Anterior cingulate cortex (tissue), 58 donors: ENCODE measurements around the gene COBLL1.
"Not testable (repeated sequence)": the region's sequence is repeated elsewhere in the genome, so short reads cannot be mapped to it uniquely, and the experiment has no call there.

Source experiments
- DNase-seq, 58 donors: peaks; one replicate each; lab custom pipeline; 2025; lab: John Stamatoyannopoulos, UW

The COBLL1 gene

GRCh38 chr2:164722616-164723338, 118.8 kb downstream of the COBLL1 start:
- no peak for DNase-seq

GRCh38 chr2:164721430-164721829, 120.2 kb downstream of the COBLL1 start:
- no peak for DNase-seq

DNA sequence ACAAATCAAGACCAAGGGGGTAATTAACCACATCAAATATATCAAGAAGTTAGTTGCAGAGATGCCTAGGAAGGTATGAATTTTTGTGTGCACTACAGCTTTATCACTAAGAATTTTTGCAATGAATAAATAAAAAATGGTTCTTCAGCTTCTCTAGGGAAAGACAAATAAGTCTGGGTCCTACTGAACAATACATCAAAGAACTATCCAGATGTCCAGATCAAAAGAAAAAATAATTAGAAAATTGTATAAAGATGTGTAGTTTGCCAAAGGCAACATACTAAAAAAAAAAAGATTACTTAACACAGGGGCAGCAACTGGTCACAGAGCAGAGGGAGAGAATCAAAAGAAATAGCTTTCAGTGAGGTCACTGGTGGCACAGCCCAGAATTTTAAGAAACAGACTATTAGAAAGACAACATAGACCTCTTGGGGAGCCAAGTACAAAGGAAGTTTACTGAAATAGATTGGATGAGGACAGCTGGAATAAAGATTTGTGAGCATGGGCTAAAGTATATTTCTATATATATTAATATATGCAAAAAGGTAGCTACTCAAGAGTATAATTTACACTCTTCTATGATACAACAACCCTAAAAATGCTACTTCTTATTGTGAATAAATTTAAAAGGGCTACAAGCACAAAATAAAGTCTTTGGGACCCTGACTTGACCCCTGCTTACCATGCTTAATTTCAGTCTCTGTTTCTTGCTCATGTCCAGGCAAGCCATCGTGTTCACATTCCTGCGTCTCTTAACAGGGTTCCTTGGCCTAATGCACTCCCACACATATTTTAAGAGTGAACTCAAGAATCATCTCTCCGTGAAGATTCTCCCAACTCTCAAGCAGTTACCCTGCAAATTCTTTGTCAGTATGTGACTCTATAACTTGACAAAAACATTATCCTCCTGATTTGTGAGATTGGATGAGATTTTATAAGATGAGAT, 121.4 kb downstream of the COBLL1 start:
- DNase-seq: no peak

DNA sequence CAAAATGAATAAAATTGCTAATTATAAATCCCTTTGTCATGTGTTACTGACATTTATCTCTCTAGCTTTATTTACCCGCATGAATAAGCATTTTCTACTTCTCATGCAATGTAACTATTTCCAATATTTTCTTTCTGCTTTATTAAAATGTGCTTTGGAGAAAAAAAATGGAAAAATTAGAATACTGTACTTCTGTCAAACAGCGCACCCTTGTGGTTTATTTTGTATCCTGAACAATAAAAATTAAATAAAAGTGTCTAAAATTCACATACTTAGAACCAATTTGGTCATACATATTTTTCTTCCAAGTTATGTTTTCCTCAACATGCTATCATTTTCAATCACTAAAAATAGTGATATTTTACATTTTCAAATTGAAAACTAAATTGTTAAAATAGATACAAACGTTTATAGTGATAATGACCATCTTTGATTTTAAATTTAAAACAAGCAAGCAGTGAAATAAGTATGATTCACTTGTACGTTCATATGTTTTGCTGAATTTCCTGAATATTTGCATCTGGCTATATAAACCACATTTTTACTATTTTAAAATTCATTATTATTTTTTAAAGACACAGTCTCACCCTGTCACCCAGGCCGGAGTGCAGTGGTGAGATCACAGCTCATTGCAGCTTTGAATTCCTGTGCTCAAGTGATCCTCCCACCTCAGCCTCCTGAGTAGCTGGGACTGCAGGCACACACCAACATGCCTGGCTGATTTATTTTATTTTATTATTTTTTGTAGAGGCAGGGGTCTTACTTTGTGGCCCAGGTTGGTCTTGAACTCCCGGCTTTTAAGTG, 124.4 kb downstream of the COBLL1 start:
- no peak for DNase-seq

GRCh38 chr2:164714471-164714870, 127.2 kb downstream of the COBLL1 start:
- no peak for DNase-seq

DNA sequence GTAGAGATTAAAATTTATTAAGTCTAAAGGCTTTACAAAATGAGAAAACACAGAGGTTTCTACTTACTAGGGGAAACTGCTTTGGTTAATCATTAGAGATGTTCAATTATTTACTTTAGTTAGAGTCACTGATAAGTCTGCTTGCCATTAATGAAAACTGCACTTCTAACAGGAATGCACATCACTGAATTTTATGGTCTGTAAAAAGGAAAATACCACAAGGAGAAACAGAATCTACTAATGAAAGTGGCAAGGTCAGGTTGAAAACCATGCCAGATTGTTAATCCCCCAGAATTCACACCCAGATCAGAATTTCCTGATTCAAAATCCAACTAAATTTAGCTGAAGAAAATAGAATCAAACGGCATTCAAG, 129.9 kb downstream of the COBLL1 start:
- DNase-seq: no peak

DNA sequence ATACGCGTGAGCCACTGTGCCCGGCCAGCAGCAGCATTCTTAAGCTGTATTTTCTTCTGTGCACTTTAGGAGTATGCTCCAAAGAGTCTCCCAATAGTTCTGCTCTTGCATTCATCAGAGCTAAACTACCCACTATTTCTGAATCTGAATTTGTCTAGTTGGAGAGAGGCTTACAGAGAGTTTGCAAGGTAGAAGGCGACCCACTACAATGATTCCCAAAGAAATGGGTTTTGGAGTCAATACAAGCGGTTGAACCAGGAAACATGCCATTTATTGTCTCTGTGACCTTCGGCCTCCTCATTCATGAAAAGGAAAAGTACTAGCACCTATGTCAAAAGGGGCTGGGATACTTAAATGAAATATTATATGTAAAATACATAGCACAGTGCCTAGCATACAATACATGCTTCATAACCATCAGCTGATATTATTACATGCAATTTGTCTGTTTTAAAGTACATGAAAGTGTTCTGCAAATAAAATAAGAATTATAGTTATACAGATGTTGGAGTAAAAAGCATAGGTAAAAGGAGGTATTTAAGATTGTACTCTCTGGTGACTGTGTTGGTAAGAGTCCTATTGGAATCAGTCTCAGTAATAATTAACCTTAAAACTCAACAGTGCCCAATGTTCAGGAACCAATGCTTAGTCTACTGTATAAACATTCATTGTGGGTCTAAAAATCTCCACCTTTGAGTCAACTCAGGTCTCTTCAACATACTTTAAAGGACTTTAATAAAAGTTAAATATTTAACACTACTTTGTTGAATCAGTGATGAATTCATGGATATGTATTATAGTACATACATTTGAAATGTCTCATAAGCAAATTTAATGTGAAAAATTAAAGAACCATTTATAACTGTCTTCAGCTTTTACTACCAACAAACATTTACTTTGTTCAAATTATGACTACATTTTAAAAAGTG, 130.5 kb downstream of the COBLL1 start:
- no peak for DNase-seq

- DNase-seq: not testable (repeated sequence)
These were observed 131.3 kb downstream of the COBLL1 start for GRCh38 chr2:164710252-164710836.

DNA sequence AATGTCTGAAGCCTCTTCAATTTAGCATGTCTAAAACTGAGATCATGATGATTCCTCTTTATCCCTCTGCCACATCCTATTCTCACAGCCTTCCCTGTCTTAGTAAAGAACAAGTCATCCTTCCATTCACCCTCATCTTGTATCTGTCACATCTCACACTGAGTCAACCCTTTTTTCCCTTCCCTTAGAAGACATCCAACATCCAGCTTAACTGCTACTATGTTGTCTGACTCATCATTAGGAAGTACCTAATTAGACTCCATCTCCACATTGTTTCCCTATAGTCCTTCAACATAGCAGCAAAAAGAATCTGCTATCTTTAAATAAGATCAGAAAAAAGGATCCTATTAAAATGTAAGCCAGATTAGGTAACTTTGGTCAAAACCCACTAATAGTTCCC, 135.1 kb downstream of the COBLL1 start:
- no peak for DNase-seq

DNA sequence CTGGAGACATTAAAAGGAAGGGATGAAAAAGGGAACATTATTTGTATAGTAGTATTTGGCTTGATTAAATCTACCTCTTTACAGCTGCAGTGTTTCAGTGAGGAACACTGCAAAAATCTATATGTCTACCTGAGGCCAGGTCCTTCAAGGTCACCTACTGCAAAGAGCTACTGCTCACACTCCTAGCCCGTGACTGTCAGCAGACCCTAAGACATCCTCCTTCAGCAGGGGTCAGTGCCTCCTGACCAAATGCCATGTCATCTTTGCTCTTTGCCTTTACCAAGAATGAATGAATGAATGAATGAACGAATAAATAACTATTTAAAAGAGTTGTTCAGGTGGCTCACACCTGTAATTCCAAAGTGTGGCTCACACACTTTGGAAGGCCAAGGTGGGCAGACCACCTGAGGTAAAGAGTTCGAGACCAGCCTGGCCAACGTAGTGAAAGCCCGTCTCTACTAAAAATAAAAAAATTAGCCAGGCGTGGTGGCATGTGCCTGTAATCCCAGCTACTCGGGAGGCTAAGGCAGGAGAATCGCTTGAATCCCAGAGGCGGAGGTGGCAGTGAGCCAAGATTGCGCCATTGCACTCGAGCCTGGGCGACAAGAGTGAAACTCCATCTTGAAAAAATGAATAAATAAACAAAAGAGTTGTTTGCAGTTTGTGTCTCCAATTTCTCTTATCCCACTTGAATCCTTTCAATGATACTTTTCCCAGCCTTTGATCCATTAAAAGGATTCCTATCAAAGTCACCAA, 136.0 kb downstream of the COBLL1 start:
- no peak for DNase-seq

DNA sequence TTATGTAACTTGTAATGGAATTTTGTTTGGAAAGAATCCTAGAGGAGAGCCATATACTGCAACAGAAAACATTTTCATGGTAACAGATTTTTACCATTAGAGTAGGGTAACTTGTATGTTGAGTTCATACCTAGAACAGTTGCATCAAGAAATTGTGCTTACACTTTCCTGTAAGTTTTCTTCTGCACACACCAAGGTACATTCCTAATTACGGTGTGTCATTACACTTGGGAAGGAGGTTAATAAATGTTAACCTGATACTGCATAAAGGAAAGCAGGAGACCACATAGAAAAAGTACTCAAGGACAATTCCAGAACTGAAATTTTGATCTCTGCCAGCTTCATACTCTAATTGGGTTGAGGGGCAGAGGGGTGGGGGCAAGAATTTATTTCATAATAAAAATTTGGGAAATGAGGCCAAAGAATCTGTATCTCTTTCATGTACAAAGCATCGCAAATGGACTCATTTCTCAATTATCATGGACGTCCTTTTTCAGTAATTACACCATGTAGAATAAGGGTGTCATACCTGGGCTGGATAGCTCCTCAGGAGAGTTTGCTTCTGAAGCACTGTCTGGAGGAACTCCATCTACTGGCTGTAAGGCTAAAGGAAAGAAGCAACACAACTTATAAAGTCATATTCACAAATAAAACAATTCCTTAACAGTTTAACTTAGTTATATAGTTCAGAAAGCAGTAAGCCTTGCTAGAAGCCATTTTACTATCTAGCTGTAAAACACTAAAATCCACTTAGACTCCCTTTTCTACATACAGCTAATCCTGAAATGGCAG, 137.5 kb downstream of the COBLL1 start:
- no peak for DNase-seq

GRCh38 chr2:164701565-164701964, 140.1 kb downstream of the COBLL1 start:
- DNase-seq: no peak

- no peak for DNase-seq
These were observed 141.2 kb downstream of the COBLL1 start for GRCh38 chr2:164700390-164700789.

- no peak for DNase-seq
These were observed 143.7 kb downstream of the COBLL1 start for GRCh38 chr2:164697688-164698461.

GRCh38 chr2:164696634-164697033, 145.0 kb downstream of the COBLL1 start:
- no peak for DNase-seq

DNA sequence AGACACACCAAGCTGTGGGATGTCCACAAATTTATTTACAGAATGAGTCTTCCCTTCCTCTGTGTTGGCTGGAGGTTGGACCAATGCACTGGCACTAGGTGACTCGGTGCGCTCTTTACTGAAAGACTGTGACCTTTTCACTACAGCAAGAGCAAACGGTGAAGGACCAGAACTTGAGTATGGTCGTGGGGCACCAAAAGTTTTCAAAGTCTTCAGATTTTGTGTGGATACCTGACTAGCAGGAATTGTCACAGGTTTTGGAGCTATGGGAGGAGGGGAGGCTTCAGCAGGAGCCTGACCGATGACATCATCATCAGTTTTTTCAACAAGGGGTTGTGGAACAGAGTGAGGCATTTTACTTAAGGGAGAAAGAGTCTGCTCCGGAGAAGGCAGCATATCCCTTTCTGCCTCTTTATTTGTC, 147.3 kb downstream of the COBLL1 start:
- no peak for DNase-seq

DNA sequence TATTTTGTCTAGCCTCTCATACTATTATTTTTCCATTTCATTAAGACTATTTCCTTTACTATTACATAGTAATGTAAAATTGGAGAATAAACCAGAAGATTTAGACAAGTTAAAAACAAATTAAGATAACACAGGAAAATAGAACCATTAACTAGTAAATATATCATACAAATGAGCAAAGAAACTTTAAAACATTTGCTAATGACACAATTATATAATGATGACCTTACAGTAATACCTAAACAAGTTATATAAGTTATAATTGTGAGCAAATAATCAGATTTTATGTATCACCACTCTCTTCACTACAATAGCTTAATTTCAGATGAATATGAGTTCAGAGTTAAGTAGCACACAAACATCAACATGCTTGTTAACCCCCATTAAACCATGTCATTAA, 147.8 kb downstream of the COBLL1 start:
- DNase-seq: no peak
